Lower lobe of right lung (tissue), 2 donors: ENCODE data around the gene DTNBP1. TPM values are rescaled to one million over a fixed set of nuclear protein-coding genes. Genes with fewer than 3 reads are reported as not detected.

Experiments
- ATAC-seq, 2 donors: fragments of 200-7000 bp; cut with Tn5 transposase; one replicate each; pipeline ENCODE4 v1.9.1; 2020 to 2022; ENCODE audit warnings: mild to moderate bottlenecking in 2 of 2, moderate library complexity in 2 of 2
- DNase-seq: peaks from one replicate; pipeline ENCODE4 v3.0.0-alpha.2; 2020
- H3K27ac ChIP-seq: fragments of 200-600 bp; one replicate; pipeline ENCODE4 v1.8.0; 2022
- H3K27me3 ChIP-seq: fragments of 200-600 bp; one replicate; pipeline ENCODE4 v1.8.0; 2022; ENCODE audit warnings: low read depth
- H3K36me3 ChIP-seq: fragments of 200-600 bp; one replicate; pipeline ENCODE4 v1.8.0; 2022; ENCODE audit warnings: mild to moderate bottlenecking
- H3K4me1 ChIP-seq: fragments of 200-600 bp; one replicate; pipeline ENCODE4 v1.8.0; 2022
- H3K4me3 ChIP-seq: fragments of 200-600 bp; one replicate; pipeline ENCODE4 v1.8.0; 2022; ENCODE audit warnings: mild to moderate bottlenecking
- H3K9me3 ChIP-seq: fragments of 200-600 bp; one replicate; pipeline ENCODE4 v1.8.0; 2022
- CTCF ChIP-seq: fragments of 200-600 bp; IDR thresholded peaks from one replicate; pipeline ENCODE4 v1.8.0; 2022; ENCODE audit warnings: antibody characterized with exemption, mild to moderate bottlenecking
- intact Hi-C: fragments of 100-400 bp; cut with DNase I; formaldehyde crosslinking; loops from one replicate; pipeline ENCODE4 v1.11.0; 2022
- total RNA-seq: library from RNA; stranded (reverse); fragmentation: NEBNext Ultra II Directional; extraction: Animal tissue kit (Norgen Biotek cat#: 25700); gene quantifications from one replicate; pipeline ENCODE4 v1.2.1, GENCODE V29; 2021
- donor health status: DM: no; HTN: yes; CAD: no; lungs with severe emphysema.

Gene DTNBP1
- total RNA-seq, 1 donor from 2014 or later, result 25.9 TPM

DNA sequence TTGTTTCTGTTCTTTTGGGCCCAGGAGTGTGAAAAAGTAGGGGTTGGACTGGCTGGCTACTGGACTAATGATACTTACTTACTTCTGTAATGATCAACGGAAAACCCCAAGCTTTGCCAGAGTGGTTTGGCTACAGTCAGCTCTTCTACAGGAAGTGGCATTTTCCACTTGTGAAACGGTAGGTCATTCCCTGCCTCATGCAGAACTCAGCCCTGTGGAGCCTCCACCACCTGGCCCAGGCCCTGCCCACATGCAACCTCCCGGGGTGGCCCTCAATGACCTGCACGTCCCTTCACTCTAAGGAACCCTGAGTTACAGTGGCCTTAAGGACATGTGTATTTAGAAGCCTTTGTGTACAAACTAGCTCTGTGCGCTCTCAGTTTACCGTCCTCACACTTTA, 140.4 kb downstream of the DTNBP1 start:
- no peaks in the 10 kb centered on the region for H3K27me3 ChIP-seq
- no peak overlapping the region for H3K27ac ChIP-seq
- no peak for TF ChIP-seq CTCF
- DNase-seq, result no peak
- H3K36me3 ChIP-seq, result peaks cover 73% of the 10 kb centered on the region
- H3K9me3 ChIP-seq, result no peaks in the 10 kb centered on the region
- H3K4me1 ChIP-seq, result peaks cover 11% of the 10 kb centered on the region
- intact Hi-C loops, result no loop called here
- H3K4me3 ChIP-seq, result no peak overlapping the region
- peak in 1 of 2 donors; percentile 43 for ATAC-seq

GRCh38 chr6:15522026-15522425, 140.8 kb downstream of the DTNBP1 start:
- intact Hi-C loops, result no loop called here
- H3K4me1 ChIP-seq, result peaks cover 11% of the 10 kb centered on the region
- DNase-seq (no peak), ATAC-seq (no peak)
- H3K9me3 ChIP-seq, result no peaks in the 10 kb centered on the region
- H3K36me3 ChIP-seq, result peaks cover 77% of the 10 kb centered on the region
- no peaks in the 10 kb centered on the region for H3K27me3 ChIP-seq
- no peak for TF ChIP-seq CTCF
- no peak overlapping the region for H3K4me3 ChIP-seq
- peak overlapping the region; percentile 53 for H3K27ac ChIP-seq

DNA sequence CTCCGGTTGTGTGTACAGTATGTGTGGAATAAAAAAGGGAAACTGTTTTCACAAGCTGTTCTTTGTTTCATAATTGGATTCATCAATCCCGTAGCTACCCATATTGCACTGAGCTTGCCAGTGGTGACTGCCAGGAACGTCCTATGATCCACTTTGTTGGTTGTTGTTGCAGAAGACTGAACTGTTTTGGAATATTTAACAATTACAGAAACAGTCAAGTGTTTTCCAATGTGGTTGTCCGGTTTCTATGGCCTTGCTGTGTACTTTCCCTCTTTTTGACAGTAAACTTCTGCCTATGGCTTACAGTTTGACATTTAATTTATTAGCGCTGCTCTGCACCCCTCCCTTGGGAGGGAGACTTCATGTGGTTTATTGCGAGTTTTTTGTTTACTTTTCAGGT, 141.2 kb downstream of the DTNBP1 start:
- Histone ChIP-seq H3K27ac (peak overlapping the region; percentile 53), H3K36me3 (peaks cover 81% of the 10 kb centered on the region), H3K4me1 (peaks cover 11% of the 10 kb centered on the region), H3K9me3 (no peaks in the 10 kb centered on the region), H3K27me3 (no peaks in the 10 kb centered on the region), H3K4me3 (no peak overlapping the region)
- ATAC-seq, result no peak
- intact Hi-C loops, result no loop called here
- no peak for TF ChIP-seq CTCF
- DNase-seq, result no peak

GRCh38 chr6:15520626-15521203, 142.1 kb downstream of the DTNBP1 start:
- no peak overlapping the region for H3K4me3 ChIP-seq
- no peak overlapping the region for H3K27ac ChIP-seq
- peaks cover 11% of the 10 kb centered on the region for H3K4me1 ChIP-seq
- no peaks in the 10 kb centered on the region for H3K9me3 ChIP-seq
- no peak for TF ChIP-seq CTCF
- ATAC-seq (no peak), DNase-seq (no peak)
- no peaks in the 10 kb centered on the region for H3K27me3 ChIP-seq
- intact Hi-C loops, result no loop called here
- peaks cover 87% of the 10 kb centered on the region for H3K36me3 ChIP-seq

DNA sequence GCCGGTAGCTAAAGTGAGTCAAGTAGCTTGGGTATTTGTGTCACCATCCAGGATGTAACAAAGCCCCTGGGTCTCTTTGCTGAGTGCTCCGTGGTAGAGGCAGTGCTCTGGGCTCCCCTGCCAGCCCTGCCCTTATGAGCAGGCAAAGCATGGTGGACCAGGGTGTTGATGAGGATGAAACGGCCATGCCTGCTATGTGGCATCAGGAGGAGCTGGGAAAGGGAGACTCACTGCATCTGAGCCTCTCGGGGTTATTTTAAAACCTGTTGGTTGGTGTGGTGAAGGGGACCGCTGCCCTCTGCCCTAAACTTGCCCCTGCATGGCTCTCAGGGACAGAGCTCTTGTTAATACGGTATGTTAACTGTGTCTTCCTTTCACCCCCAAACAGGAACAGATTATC, 143.1 kb downstream of the DTNBP1 start:
- Histone ChIP-seq H3K27ac (no peak overlapping the region), H3K4me1 (peaks cover 11% of the 10 kb centered on the region), H3K9me3 (no peaks in the 10 kb centered on the region), H3K36me3 (peaks cover 90% of the 10 kb centered on the region), H3K4me3 (no peak overlapping the region), H3K27me3 (no peaks in the 10 kb centered on the region)
- DNase-seq (no peak), ATAC-seq (no peak)
- intact Hi-C loops, result no loop called here
- no peak for TF ChIP-seq CTCF

DNA sequence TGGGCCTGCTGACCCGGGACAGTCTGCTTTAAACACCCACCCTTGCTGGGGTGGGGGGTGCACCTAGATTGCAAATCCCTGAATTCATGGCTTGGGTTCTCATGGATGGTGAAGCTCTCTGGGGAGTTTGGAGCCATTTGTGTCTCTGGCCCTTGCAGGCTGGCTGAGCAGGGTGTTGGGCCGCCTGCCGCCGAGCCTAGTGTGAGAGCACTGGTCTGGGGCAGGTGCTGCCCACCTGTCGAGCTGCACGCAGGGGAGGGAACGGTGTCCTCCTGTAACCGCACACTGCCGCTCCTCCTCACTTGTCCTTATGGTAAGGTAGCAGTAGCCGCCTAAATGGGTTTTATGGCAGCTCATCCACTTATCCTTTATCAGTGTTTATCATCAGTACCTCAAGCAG, 143.9 kb downstream of the DTNBP1 start:
- intact Hi-C loops, result no loop called here
- ATAC-seq (no peak), DNase-seq (no peak)
- no peaks in the 10 kb centered on the region for H3K9me3 ChIP-seq
- H3K36me3 ChIP-seq, result peaks cover 90% of the 10 kb centered on the region
- no peak overlapping the region for H3K27ac ChIP-seq
- TF ChIP-seq CTCF, result no peak
- no peaks in the 10 kb centered on the region for H3K27me3 ChIP-seq
- H3K4me1 ChIP-seq, result peaks cover 11% of the 10 kb centered on the region
- H3K4me3 ChIP-seq, result no peak overlapping the region
